Activated naive CD4-positive, alpha-beta T cell treated with anti-CD3 and anti-CD28 coated beads, Interleukin-2, amount 50 U/mL, for 24 hours (primary cell): ENCODE measurements around the gene SGTA.

ENCODE experiments used
- H3K27ac Mint-ChIP-seq: one replicate; pipeline ENCODE4 v1.8.0; 2021; ENCODE audit warnings: mild to moderate bottlenecking, mixed read lengths
- H3K27me3 Mint-ChIP-seq: one replicate; pipeline ENCODE4 v1.8.0; 2021; ENCODE audit warnings: mixed read lengths
- H3K36me3 Mint-ChIP-seq: one replicate; pipeline ENCODE4 v1.8.0; 2021; ENCODE audit warnings: mixed read lengths
- H3K4me1 Mint-ChIP-seq: one replicate; pipeline ENCODE4 v1.8.0; 2021; ENCODE audit warnings: mixed read lengths
- H3K4me3 Mint-ChIP-seq: one replicate; pipeline ENCODE4 v1.8.0; 2021; ENCODE audit warnings: mild to moderate bottlenecking, mixed read lengths
- H3K9me3 Mint-ChIP-seq: one replicate; pipeline ENCODE4 v1.8.0; 2021; ENCODE audit warnings: mixed read lengths

Gene SGTA

GRCh38 chr19:2790194-2790556, 7.1 kb upstream of the SGTA start:
- H3K9me3 Mint-ChIP-seq = no peaks in the 10 kb centered on the region
- H3K27ac Mint-ChIP-seq = no peak overlapping the region
- peaks cover 16% of the 10 kb centered on the region for H3K4me1 Mint-ChIP-seq
- peaks cover under 1% of the 10 kb centered on the region for H3K36me3 Mint-ChIP-seq
- H3K4me3 Mint-ChIP-seq = no peak overlapping the region
- H3K27me3 Mint-ChIP-seq = no peaks in the 10 kb centered on the region

GRCh38 chr19:2788237-2788636, 5.2 kb upstream of the SGTA start:
- Mint-ChIP-seq H3K4me1 (peaks cover 28% of the 10 kb centered on the region), H3K27ac (peak overlapping the region; percentile 17), H3K36me3 (no peaks in the 10 kb centered on the region), H3K27me3 (no peaks in the 10 kb centered on the region), H3K9me3 (no peaks in the 10 kb centered on the region), H3K4me3 (peak overlapping the region; percentile 42)

- H3K36me3 Mint-ChIP-seq = no peaks in the 10 kb centered on the region
- no peaks in the 10 kb centered on the region for H3K27me3 Mint-ChIP-seq
- peaks cover 31% of the 10 kb centered on the region for H3K4me1 Mint-ChIP-seq
- no peaks in the 10 kb centered on the region for H3K9me3 Mint-ChIP-seq
- H3K4me3 Mint-ChIP-seq = peak overlapping the region; percentile 97
- no peak overlapping the region for H3K27ac Mint-ChIP-seq
Observed at GRCh38 chr19:2787115-2787514, 4.0 kb upstream of the SGTA start.

GRCh38 chr19:2785244-2785997, 2.3 kb upstream of the SGTA start, which contains the start of gene THOP1:
THOP1 (plus strand) TSS chr19:2785503; CDS start chr19:2785663, 160 bp downstream.
- H3K27me3 Mint-ChIP-seq = no peaks in the 10 kb centered on the region
- no peaks in the 10 kb centered on the region for H3K9me3 Mint-ChIP-seq
- H3K4me1 Mint-ChIP-seq = peaks cover 48% of the 10 kb centered on the region
- H3K4me3 Mint-ChIP-seq = peak within 1 kb of the TSS; percentile 97
- no peaks in the 10 kb centered on the region for H3K36me3 Mint-ChIP-seq
- H3K27ac Mint-ChIP-seq = peak within 1 kb of the TSS; percentile 51

GRCh38 chr19:2783781-2784145, 690 bp upstream of the SGTA start:
- peak overlapping the region; percentile 98 for H3K27ac Mint-ChIP-seq
- H3K4me3 Mint-ChIP-seq = peak overlapping the region; percentile 93
- no peaks in the 10 kb centered on the region for H3K27me3 Mint-ChIP-seq
- no peaks in the 10 kb centered on the region for H3K36me3 Mint-ChIP-seq
- peaks cover 49% of the 10 kb centered on the region for H3K4me1 Mint-ChIP-seq
- no peaks in the 10 kb centered on the region for H3K9me3 Mint-ChIP-seq

- Mint-ChIP-seq H3K27ac (peak overlapping the region; percentile 80), H3K27me3 (no peaks in the 10 kb centered on the region), H3K9me3 (no peaks in the 10 kb centered on the region), H3K36me3 (no peaks in the 10 kb centered on the region), H3K4me3 (peak overlapping the region; percentile 93), H3K4me1 (peaks cover 51% of the 10 kb centered on the region)
Observed at GRCh38 chr19:2782329-2782935, 641 bp downstream of the SGTA start.

GRCh38 chr19:2780284-2780683, 2.8 kb downstream of the SGTA start:
- H3K4me3 Mint-ChIP-seq = peak overlapping the region; percentile 93

GRCh38 chr19:2779121-2779740, 3.8 kb downstream of the SGTA start:
- no peaks in the 10 kb centered on the region for H3K27me3 Mint-ChIP-seq
- no peak overlapping the region for H3K27ac Mint-ChIP-seq
- no peaks in the 10 kb centered on the region for H3K9me3 Mint-ChIP-seq
- H3K36me3 Mint-ChIP-seq = peaks cover 2% of the 10 kb centered on the region
- H3K4me1 Mint-ChIP-seq = peaks cover 61% of the 10 kb centered on the region
- H3K4me3 Mint-ChIP-seq = no peak overlapping the region

More at GRCh38 chr19:2780284-2780683, 2.8 kb downstream of the SGTA start:
- Mint-ChIP-seq H3K9me3 (no peaks in the 10 kb centered on the region), H3K36me3 (peaks cover 2% of the 10 kb centered on the region), H3K4me1 (peaks cover 55% of the 10 kb centered on the region), H3K27me3 (no peaks in the 10 kb centered on the region), H3K27ac (peak overlapping the region; percentile 44)

- Mint-ChIP-seq H3K9me3 (no peaks in the 10 kb centered on the region), H3K27ac (no peak overlapping the region), H3K4me1 (peaks cover 51% of the 10 kb centered on the region), H3K36me3 (peaks cover 2% of the 10 kb centered on the region), H3K27me3 (no peaks in the 10 kb centered on the region), H3K4me3 (no peak overlapping the region)
Observed at GRCh38 chr19:2777952-2778683, 5.0 kb downstream of the SGTA start.

GRCh38 chr19:2775556-2776430, 7.3 kb downstream of the SGTA start:
- Mint-ChIP-seq H3K27me3 (no peaks in the 10 kb centered on the region), H3K27ac (peak overlapping the region; percentile 95), H3K4me1 (peaks cover 43% of the 10 kb centered on the region), H3K9me3 (no peaks in the 10 kb centered on the region), H3K36me3 (peaks cover 2% of the 10 kb centered on the region), H3K4me3 (peak overlapping the region; percentile 89)

- H3K27ac Mint-ChIP-seq = peak overlapping the region; percentile 95
- H3K4me3 Mint-ChIP-seq = peak overlapping the region; percentile 89
- peaks cover 35% of the 10 kb centered on the region for H3K4me1 Mint-ChIP-seq
- H3K9me3 Mint-ChIP-seq = no peaks in the 10 kb centered on the region
- no peaks in the 10 kb centered on the region for H3K27me3 Mint-ChIP-seq
- H3K36me3 Mint-ChIP-seq = peaks cover 2% of the 10 kb centered on the region
Observed at GRCh38 chr19:2774953-2775555, 8.0 kb downstream of the SGTA start.

- Mint-ChIP-seq H3K27me3 (no peaks in the 10 kb centered on the region), H3K27ac (no peak overlapping the region), H3K36me3 (peaks cover 2% of the 10 kb centered on the region), H3K4me1 (peaks cover 34% of the 10 kb centered on the region), H3K9me3 (no peaks in the 10 kb centered on the region), H3K4me3 (peak overlapping the region; percentile 54)
Observed at GRCh38 chr19:2774083-2774679, 8.9 kb downstream of the SGTA start.

- Mint-ChIP-seq H3K27ac (no peak overlapping the region), H3K36me3 (peaks cover 2% of the 10 kb centered on the region), H3K4me3 (no peak overlapping the region), H3K9me3 (no peaks in the 10 kb centered on the region), H3K4me1 (peaks cover 30% of the 10 kb centered on the region), H3K27me3 (no peaks in the 10 kb centered on the region)
Observed at GRCh38 chr19:2771786-2772674, 11.0 kb downstream of the SGTA start.
